Pulmonary artery endothelial cell (primary cell): ENCODE results near the gene CKAP2L. TPM values are rescaled to one million over a fixed set of nuclear protein-coding genes. Genes with fewer than 3 reads are reported as not detected.

Experiments
- DNase-seq: peaks from one replicate; pipeline ENCODE4 v3.0.0-alpha.2; 2011; ENCODE audit warnings: low read depth, low spot score
- total RNA-seq: library from RNA; depleted of rRNA; stranded (reverse); fragments of >200 nt; gene quantifications from 2 replicates; pipeline ENCODE4 v1.2.3, GENCODE V29; 2014

Gene CKAP2L
- total RNA-seq, 1 donor from 2014 or later = 4.9 TPM

GRCh38 chr2:112762276-112762675, 2.1 kb downstream of the CKAP2L start:
- no peak for DNase-seq

GRCh38 chr2:112760149-112760548, 4.3 kb downstream of the CKAP2L start:
- DNase-seq = no peak

- DNase-seq = no peak
These were observed 5.7 kb downstream of the CKAP2L start for GRCh38 chr2:112758711-112759110.

GRCh38 chr2:112757265-112757664, 7.1 kb downstream of the CKAP2L start:
- DNase-seq = no peak

GRCh38 chr2:112756207-112756606, 8.2 kb downstream of the CKAP2L start:
- DNase-seq = no peak

GRCh38 chr2:112755444-112755843, 9.0 kb downstream of the CKAP2L start:
- no peak for DNase-seq

- DNase-seq = no peak
These were observed 9.8 kb downstream of the CKAP2L start for GRCh38 chr2:112754564-112754963.

GRCh38 chr2:112752667-112753066, 11.7 kb downstream of the CKAP2L start:
- DNase-seq = no peak

GRCh38 chr2:112751451-112752197, 12.8 kb downstream of the CKAP2L start:
- no peak for DNase-seq

GRCh38 chr2:112750560-112750843, 13.9 kb downstream of the CKAP2L start:
- no peak for DNase-seq

GRCh38 chr2:112749755-112750559, 14.5 kb downstream of the CKAP2L start:
- peak; percentile 29 for DNase-seq

GRCh38 chr2:112740527-112740926, 23.9 kb downstream of the CKAP2L start:
- DNase-seq = no peak

- DNase-seq = no peak
These were observed 26.7 kb downstream of the CKAP2L start for GRCh38 chr2:112737542-112738232.

- no peak for DNase-seq
These were observed 30.5 kb downstream of the CKAP2L start for GRCh38 chr2:112733871-112734270.

GRCh38 chr2:112733456-112733855, 31.0 kb downstream of the CKAP2L start:
- DNase-seq = no peak

GRCh38 chr2:112731479-112731878, 32.9 kb downstream of the CKAP2L start:
- no peak for DNase-seq

GRCh38 chr2:112730791-112731190, 33.6 kb downstream of the CKAP2L start:
- no peak for DNase-seq

GRCh38 chr2:112730216-112730615, 34.2 kb downstream of the CKAP2L start:
- no peak for DNase-seq

GRCh38 chr2:112728378-112729175, 35.8 kb downstream of the CKAP2L start:
- DNase-seq = no peak

- no peak for DNase-seq
These were observed 36.4 kb downstream of the CKAP2L start for GRCh38 chr2:112728029-112728362.

GRCh38 chr2:112727276-112728028, 37.0 kb downstream of the CKAP2L start:
- no peak for DNase-seq
